ENCODE data around the gene ITCH. TPM values are rescaled to one million over a fixed set of nuclear protein-coding genes. Genes with fewer than 3 reads are reported as not detected.
A peak's percentile ranks its signal among the peaks of the same experiment; 100 is the strongest.
"Not testable (repeated sequence)": the region's sequence is repeated elsewhere in the genome, so short reads cannot be mapped to it uniquely, and the experiment has no call there.

Gene ITCH
- total and polyA plus RNA-seq, 2 experiments from 2014 or later = 22.1 to 61.2 TPM

GRCh38 chr20:34343458-34344211 lies 19.4 kb upstream of the ITCH start:
- Histone ChIP-seq H3K4me1 (ENCODE audit: insufficient read depth) (peaks cover 7% of the 10 kb centered on the region), H3K4me2 (peak overlapping the region; percentile 43), H3K27me3 (no peaks in the 10 kb centered on the region), H3K27ac (peak overlapping the region; percentile 68), H3K4me3 (no peak overlapping the region), H3K36me3 (replicated peaks; ENCODE audit: insufficient read depth, low read depth) (no peaks in the 10 kb centered on the region), H3K9me2 (replicated peaks; ENCODE audit: insufficient read depth) (no peaks in the 10 kb centered on the region), H3K9me3 (ENCODE audit: low read depth) (no peaks in the 10 kb centered on the region), H3K79me2 (no peaks in the 10 kb centered on the region), H4K20me1 (ENCODE audit: insufficient read depth, poor library complexity, severe bottlenecking) (no peaks in the 10 kb centered on the region), H2AFZ (no peak overlapping the region)
- TF ChIP-seq CTCF (IDR thresholded peaks at IDR 0.05; ENCODE audit: poor library complexity) (no peak), EZH2phosphoT487 (IDR thresholded peaks at IDR 0.05; ENCODE audit: low read depth, severe bottlenecking, unreplicated experiment) (no peak), EZH2 (IDR thresholded peaks at IDR 0.05; ENCODE audit: borderline replicate concordance) (no peak)
- 75% methylated on average over 10 of the region's 10 CpGs for WGBS (ENCODE audit: low lambda C conversion rate, missing lambda C conversion rate)
- DNase-seq (ENCODE audit: low spot score) = peak; percentile 26

- Histone ChIP-seq H3K79me2 (no peaks in the 10 kb centered on the region), H3K4me2 (no peak overlapping the region), H3K9me3 (ENCODE audit: low read depth) (no peaks in the 10 kb centered on the region), H3K27me3 (no peaks in the 10 kb centered on the region), H3K36me3 (replicated peaks; ENCODE audit: insufficient read depth, low read depth) (no peaks in the 10 kb centered on the region), H2AFZ (no peak overlapping the region), H3K4me1 (ENCODE audit: insufficient read depth) (peaks cover 7% of the 10 kb centered on the region), H3K4me3 (no peak overlapping the region), H3K9me2 (replicated peaks; ENCODE audit: insufficient read depth) (no peaks in the 10 kb centered on the region), H4K20me1 (ENCODE audit: insufficient read depth, poor library complexity, severe bottlenecking) (no peaks in the 10 kb centered on the region), H3K27ac (peak overlapping the region; percentile 68)
- no peak for TF ChIP-seq EZH2phosphoT487 (IDR thresholded peaks at IDR 0.05; ENCODE audit: low read depth, severe bottlenecking, unreplicated experiment)
- TF ChIP-seq EZH2 (IDR thresholded peaks at IDR 0.05; ENCODE audit: borderline replicate concordance) = no peak
- no peak for TF ChIP-seq CTCF (IDR thresholded peaks at IDR 0.05; ENCODE audit: poor library complexity)
- WGBS (ENCODE audit: low lambda C conversion rate, missing lambda C conversion rate) = 79% methylated on average over 5 of the region's 5 CpGs
- no peak for DNase-seq (ENCODE audit: low spot score)
Measured at GRCh38 chr20:34344238-34344637, 18.8 kb upstream of the ITCH start.

GRCh38 chr20:34345402-34345736 lies 17.7 kb upstream of the ITCH start:
- Histone ChIP-seq H3K9me3 (ENCODE audit: low read depth) (no peaks in the 10 kb centered on the region), H3K9me2 (replicated peaks; ENCODE audit: insufficient read depth) (no peaks in the 10 kb centered on the region), H3K4me2 (no peak overlapping the region), H3K27ac (no peak overlapping the region), H2AFZ (no peak overlapping the region), H3K36me3 (replicated peaks; ENCODE audit: insufficient read depth, low read depth) (no peaks in the 10 kb centered on the region), H3K27me3 (no peaks in the 10 kb centered on the region), H3K79me2 (no peaks in the 10 kb centered on the region), H3K4me1 (ENCODE audit: insufficient read depth) (peaks cover 7% of the 10 kb centered on the region), H4K20me1 (ENCODE audit: insufficient read depth, poor library complexity, severe bottlenecking) (no peaks in the 10 kb centered on the region), H3K4me3 (no peak overlapping the region)
- DNase-seq (ENCODE audit: low spot score) = no peak
- 71% methylated on average over 6 of the region's 6 CpGs for WGBS (ENCODE audit: low lambda C conversion rate, missing lambda C conversion rate)
- TF ChIP-seq CTCF (IDR thresholded peaks at IDR 0.05; ENCODE audit: poor library complexity) = no peak
- TF ChIP-seq EZH2 (IDR thresholded peaks at IDR 0.05; ENCODE audit: borderline replicate concordance) = no peak
- no peak for TF ChIP-seq EZH2phosphoT487 (IDR thresholded peaks at IDR 0.05; ENCODE audit: low read depth, severe bottlenecking, unreplicated experiment)

DNA sequence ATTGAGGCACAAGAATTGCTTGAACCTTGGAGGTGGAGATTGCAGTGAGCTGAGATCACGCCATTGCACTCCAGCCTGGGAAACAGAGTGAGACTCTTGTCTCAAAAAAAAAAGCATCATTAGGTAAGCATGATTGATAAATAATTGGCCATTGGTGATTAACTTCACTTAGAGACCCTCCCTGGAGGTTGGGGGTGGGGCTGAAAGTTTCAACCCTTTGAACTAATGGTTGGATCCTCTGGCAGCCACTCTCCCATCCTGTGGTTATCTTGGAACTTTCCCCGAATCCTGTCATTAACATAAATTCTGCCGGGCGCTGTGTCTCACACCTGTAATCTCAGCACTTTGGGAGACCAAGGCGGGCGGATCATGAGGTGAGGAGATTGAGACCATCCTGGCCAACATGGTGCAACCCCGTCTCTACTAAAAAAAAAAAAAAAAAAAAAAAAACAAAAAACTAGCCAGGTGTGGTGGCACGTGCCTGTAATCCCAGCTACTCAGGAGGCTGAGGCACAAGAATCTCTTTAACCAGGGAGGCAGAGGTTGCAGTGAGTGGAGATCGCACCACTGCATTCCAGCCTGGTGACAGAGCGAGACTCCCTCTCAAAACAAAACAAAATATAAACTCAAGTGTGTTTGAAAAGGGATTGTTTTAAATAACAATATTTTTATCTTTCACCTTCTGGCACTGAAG lies 17.1 kb upstream of the ITCH start:
- DNase-seq (ENCODE audit: low spot score); H2AFZ ChIP-seq; H3K4me1 ChIP-seq (ENCODE audit: insufficient read depth); H3K4me2 ChIP-seq; H3K27me3 ChIP-seq; H3K4me3 ChIP-seq; H3K27ac ChIP-seq; H4K20me1 ChIP-seq (ENCODE audit: insufficient read depth, poor library complexity, severe bottlenecking); H3K9me3 ChIP-seq (ENCODE audit: low read depth); H3K9me2 ChIP-seq (replicated peaks; ENCODE audit: insufficient read depth); H3K36me3 ChIP-seq (replicated peaks; ENCODE audit: insufficient read depth, low read depth); H3K79me2 ChIP-seq: not testable (repeated sequence)
- 90% methylated on average over 10 of the region's 10 CpGs for WGBS (ENCODE audit: low lambda C conversion rate, missing lambda C conversion rate)

DNA sequence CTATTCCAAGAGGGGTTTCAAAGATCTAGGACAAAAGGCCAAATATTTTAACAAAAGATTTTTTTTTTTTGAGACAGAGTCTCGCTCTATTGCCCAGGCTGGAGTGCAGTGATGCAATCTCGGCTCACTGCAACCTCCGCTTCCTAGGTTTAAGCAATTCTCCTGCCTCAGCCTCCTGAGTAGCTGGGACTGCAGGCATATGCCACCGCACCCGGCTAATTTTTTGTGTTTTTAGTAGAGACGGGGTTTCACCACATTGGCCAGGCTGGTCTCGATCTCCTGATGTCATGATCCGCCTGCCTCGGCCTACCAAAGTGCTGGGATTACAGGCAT lies 16.6 kb upstream of the ITCH start:
- H3K4me1 ChIP-seq (ENCODE audit: insufficient read depth); H3K9me3 ChIP-seq (ENCODE audit: low read depth); H3K79me2 ChIP-seq; H3K27me3 ChIP-seq; H3K4me3 ChIP-seq; H2AFZ ChIP-seq; H3K4me2 ChIP-seq; H3K9me2 ChIP-seq (replicated peaks; ENCODE audit: insufficient read depth); H4K20me1 ChIP-seq (ENCODE audit: insufficient read depth, poor library complexity, severe bottlenecking); H3K27ac ChIP-seq; H3K36me3 ChIP-seq (replicated peaks; ENCODE audit: insufficient read depth, low read depth); DNase-seq (ENCODE audit: low spot score): not testable (repeated sequence)
- 94% methylated on average over 9 of the region's 9 CpGs for WGBS (ENCODE audit: low lambda C conversion rate, missing lambda C conversion rate)
